Measurements from ENCODE around the gene NOL7. TPM values are rescaled to one million over a fixed set of nuclear protein-coding genes. Genes with fewer than 3 reads are reported as not detected.

The NOL7 gene
- 18.0 TPM for total RNA-seq

DNA sequence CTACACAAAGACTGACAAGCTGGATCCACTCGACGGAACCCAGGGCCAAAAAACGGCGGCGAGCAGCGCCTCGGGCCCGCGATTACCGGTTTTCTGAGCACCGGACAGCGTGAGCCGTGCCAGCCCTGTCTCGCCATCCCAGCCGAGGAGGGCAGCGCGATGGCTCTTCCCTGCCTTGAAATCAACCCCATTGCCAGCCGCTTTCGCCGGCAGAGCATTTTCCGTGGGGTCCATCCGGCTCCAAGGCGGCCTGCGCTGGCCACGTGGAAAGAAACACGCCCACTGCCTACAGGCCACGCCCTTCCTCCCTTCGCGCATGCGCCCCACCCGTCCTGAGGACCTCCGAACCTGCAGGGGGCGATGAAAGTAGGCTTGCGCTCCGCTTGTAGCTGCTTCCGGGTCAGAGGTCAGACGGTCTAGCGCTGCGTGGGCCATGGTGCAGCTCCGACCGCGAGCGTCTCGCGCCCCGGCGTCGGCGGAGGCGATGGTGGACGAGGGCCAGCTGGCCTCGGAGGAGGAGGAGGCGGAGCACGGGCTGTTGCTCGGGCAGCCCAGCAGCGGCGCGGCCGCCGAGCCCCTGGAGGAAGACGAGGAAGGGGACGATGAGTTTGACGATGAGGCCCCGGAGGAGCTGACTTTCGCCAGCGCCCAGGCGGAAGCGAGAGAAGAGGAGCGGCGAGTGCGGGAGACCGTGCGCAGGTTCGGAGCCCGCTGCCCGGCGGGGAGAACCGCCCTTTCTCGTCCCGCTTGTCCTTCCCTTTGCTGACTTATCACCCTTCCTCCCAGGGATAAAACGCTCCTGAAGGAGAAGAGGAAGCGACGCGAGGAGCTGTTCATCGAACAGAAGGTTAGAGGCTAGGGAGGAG is at the start of gene NOL7:
TSS of gene NOL7 (plus strand) at position 410 of the 866 bp plus-strand sequence. CDS start at position 434, 24 bp downstream.
- DNase-seq (ENCODE audit: low spot score) (peak; percentile 98), ATAC-seq (peak; percentile 94)

DNA sequence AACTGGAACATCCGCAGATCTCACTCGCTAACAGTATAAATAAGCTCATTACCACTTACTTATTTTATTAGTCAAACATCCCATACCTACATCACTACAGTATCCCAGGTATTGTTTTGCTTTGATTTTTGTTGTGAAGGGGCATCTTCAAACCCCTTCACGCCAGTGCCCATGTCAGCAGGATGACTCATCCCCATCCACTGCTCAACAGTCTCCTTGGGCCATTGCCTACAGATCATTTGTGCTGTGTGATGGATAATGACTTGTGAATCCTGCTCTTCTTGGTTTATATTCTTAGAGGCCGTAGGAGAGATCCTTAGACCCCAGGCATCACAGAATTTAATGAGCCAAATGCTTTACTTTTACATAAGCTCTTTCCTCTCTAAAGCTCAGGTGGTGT is 49.2 kb upstream of the NOL7 start:
- ATAC-seq, result no peak
- DNase-seq (ENCODE audit: low spot score), result no peak

DNA sequence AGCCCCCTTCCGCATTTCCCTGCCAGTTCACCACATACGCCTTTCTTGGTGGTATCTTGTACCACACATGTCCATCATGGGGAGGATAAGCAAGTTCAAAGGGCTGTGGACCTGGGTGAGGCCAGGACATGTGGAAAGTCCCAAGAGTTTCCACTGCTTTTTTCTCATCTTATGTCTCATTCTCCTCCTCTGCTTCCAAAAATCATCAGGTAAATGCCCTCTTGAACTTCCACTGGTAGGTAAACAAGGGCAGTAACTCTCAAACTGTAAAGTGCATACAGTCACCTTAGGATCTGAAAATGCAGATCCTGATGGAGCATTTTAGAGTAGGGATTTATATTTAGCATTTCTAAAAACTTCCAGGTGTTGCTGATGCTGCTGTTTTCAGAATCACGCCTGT is 48.6 kb upstream of the NOL7 start:
- ATAC-seq (peak; percentile 6), DNase-seq (ENCODE audit: low spot score) (no peak)

DNA sequence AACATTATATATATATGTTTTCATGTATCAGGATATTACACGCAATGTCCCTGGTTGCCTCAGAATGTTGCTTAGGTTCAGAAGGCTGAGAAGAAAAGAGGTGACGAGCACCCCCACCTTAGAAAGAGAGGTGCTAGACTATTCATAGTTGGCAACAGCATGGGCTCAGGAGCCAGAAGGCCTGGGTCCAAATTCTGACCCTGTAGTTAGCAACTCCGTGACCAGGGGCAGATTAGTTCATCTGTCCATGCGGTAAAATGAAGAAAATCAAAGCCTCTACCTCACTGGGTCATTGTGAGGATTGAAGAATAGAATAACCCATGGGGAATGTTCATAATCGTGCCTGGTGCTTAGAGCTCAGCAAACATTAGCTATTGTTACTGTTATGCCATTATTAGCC is 46.2 kb upstream of the NOL7 start:
- DNase-seq (ENCODE audit: low spot score) (no peak), ATAC-seq (peak; percentile 64)

DNA sequence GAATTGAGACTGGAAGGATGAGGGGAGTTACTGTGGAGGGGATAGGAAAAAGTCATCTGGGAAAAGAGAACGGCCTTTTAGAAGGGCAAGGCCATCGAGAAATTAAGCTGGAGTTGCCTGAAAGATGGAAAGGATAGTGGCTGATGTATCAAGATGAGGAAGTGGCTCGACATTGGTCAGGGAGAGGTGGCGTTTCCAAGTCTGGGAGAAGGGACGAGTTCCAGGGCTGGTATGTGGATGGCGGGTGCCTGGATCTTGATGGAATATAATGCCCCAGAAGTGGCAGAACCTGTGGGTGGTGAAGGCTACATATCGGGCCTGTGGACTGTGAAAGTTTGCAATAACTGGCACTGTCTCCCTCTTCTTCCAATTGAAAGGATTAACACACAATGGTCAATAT is 42.9 kb upstream of the NOL7 start:
- no peak for ATAC-seq
- no peak for DNase-seq (ENCODE audit: low spot score)

DNA sequence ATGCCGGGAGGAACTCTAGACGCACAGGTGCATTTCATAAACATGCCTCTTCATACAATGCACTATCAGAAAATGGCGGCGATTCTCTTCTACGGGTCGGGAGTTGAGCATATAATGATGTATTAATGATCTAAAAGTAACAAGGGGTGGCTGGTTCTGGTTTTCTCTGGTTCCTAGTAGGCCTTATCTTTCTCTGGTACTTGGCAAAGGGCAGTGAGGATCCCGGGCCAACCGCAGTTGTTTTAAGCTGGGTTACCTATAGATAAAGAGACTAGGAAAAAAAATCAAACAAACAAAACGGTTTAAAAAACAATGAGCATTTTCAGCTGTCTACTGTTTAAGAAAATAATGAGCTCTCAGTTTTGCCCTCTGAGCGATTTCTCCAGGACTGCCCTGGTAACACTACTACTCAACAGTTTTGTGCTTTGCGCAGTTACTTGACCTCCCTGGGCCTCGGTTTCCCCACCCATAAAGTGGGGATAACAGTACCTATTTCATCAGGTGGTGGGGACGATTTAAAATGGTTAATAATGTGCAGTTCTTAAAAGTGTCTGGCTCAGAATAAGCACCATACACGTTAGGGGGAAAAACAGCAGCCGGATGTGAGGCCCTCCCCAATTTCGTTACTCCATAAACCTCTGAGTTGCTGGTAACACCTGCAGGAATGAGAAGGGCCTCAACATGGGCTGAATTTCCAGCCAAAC is 42.0 kb upstream of the NOL7 start:
- DNase-seq (ENCODE audit: low spot score), result no peak

DNA sequence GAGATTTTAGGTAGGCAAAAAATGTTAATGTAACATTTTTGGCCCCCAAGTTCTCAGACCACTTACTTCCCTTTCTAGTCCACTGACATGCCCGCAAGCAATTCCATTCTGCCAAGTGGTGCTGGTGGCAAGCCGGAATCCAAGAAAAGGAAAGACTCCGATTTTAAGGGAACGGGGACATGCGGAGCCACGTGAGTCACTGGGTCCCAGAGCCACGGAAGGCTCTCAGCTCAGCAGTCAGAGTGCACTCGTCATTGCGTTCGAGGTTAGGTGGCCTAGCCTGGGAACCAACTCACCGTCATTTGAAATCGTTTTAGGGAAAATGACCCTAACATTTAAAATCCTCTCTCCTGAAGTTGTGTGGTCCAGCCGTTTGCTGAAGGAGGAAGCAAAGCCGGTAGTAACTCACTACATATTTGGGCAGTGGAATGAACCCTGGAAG is 41.4 kb upstream of the NOL7 start:
- ATAC-seq (no peak), DNase-seq (ENCODE audit: low spot score) (no peak)

More for the DNA sequence above, 42.0 kb upstream of the NOL7 start:
- ATAC-seq, result no peak

DNA sequence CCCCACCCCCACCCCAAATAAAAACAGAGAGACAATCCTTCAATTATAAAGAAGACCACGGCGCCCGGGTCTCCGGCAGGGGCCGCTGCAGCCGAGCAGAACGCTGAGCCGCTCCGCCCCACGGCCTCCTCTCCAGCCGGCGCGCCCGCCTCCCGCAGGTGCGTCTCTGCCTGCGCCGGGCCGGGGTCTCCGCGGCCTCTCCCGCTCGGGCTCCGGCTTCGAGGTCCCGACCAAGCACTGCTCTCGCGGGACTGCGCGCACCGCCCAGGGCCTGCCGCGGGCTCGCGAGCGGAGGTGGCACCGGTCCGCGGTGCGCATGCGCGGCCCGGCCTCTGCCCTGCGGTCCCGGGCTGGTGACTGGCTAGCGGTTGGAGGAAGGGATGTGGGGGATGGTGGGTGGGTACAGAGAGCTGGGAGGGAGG is 41.0 kb upstream of the NOL7 start:
- DNase-seq (ENCODE audit: low spot score) (peak; percentile 95), ATAC-seq (peak; percentile 90)

DNA sequence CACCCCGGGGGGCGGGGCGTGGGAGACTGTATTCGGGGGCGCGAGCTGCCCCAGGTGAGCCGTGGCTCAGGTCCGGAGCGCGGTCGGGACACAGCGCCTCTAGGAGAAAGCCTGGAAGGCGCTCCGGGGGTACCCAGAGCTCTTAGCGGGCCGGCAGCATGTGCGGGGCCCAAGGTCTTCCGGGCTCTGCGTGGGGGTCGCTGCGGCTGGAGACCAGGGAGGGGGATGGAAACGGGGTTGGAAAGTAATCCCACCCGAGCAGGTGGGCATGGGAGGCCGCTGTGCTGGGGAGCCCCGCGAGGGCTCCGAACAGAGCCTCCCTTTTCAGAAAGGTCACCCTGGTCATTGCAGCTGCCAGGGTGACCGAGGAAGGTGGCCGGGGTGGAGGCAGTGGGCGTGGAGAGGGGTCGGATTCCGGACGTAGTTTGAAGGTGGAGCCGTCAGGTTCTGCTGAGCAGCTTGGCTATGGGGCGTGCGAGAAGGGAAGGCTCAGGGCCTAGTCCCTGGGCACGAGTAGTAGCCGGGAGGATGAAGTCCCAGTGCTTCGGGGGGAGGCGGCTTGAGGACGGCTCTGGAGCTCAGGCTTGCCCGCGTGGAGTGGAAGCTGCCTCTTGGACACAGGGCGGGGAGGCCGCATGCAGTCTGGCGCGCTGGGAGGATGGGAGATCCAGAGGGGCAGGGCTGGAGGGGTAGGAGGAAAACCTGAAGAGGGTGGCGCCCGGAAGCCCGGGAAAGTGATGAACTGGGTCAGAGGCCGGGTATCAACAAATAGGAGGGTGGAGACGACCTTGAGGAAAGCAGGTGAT is 40.4 kb upstream of the NOL7 start, which contains the start of gene SIRT5:
TSS of gene SIRT5 (plus strand) at position 31 of the 806 bp plus-strand sequence. CDS start 9,510 bp downstream, outside the sequence.
- peak; percentile 94 for DNase-seq (ENCODE audit: low spot score)
- peak; percentile 80 for ATAC-seq

DNA sequence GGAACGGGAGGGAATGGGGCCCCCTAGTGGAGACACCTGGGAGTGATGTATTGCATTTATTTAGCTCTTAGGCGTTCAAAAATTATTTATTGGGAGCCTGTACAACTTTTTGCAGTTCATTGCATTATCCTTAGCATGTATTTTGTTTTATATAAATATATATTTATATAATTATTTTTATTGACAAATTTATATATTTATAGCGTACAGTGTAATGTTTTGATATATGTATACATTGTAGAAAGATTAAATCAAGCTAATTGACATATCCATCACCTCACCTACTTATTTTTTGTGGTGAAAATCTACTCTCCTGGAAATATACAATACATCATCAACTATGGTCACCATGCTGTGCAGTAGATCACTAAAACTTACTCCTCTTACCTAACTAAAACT is 39.8 kb upstream of the NOL7 start:
- DNase-seq (ENCODE audit: low spot score), result no peak

DNA sequence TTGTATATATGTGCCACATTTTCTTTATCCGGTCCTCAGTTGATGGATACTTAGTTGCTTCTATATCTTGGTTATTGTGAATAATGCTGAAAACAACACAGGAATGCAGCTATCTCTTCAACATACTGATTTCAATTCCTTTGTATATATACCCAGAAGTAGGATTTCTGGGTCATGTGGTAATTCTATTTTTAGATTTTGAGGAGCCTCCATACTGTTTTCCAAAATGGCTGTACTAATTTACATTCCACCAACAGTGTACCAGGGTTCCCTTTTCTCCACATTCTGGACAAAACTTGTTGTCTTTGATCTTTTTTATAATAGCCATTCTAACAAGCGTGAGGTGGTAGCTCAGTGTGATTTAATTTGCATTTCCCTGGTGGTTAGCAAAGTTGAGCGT is 39.1 kb upstream of the NOL7 start:
- ATAC-seq (no peak), DNase-seq (ENCODE audit: low spot score) (no peak)

More for the DNA sequence above, 39.8 kb upstream of the NOL7 start:
- ATAC-seq, result no peak

DNA sequence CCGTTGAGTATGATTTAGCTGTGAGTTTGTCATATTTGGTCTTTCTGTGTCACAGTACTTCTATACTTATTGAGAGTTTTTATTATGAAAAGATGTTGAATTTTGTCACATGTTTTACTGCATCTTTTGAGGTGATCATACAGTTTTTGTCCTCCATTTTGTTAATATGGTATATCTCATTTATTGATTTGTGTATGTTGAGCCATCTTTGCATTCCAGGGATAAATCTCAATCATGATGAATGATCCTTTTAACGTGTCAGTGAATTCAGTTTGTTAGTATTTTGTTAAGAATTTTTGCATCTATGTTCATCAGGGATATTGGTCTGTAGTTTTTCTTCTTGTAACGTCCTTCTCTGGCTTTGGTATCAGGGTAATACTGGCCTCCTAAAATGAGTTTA is 37.2 kb upstream of the NOL7 start:
- no peak for ATAC-seq
- no peak for DNase-seq (ENCODE audit: low spot score)

DNA sequence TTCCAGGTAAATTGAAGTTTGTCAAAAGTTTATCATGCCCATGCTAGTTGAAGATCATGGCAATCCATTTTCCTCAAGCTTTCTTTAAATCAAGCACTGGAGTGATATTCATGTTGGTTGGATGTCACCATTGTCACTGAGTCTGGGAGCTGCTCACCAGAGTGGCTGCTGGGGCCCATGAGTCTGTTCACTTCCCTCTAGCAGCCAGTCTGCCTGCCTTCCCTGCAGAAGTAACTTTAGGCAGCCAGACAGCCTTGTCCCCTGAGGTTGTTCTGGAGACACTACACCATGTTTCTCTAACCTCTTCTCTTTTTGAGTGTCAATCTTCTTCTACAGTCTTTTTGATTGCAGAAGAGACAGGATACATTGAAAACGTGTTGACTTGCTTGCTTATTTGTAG is 35.2 kb upstream of the NOL7 start:
- DNase-seq (ENCODE audit: low spot score), result no peak
- no peak for ATAC-seq

DNA sequence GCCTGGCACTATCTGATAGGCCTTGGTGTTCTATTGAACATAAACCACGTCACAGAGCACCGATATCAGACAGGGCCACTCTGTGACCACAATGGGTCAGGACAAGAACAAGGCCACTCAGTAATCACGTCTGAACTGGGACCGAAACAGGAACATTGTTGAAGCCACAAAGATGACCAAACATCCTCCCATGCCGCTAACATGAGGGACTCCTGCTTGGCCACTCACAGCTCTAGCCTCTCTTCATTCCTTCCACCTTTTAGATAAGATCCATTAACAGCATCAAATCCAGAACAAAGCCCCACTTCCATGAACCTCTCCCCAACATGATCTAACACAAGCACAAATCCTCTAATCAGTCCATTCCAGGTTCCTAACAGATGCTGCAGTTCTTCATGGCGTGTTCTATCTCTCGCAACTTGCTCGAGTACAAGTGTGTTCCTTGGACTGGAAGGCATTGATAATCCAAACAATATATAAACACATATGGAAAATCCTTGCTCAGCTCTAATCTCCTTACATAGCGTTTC is 33.4 kb upstream of the NOL7 start:
- DNase-seq (ENCODE audit: low spot score) (no peak), ATAC-seq (no peak)

DNA sequence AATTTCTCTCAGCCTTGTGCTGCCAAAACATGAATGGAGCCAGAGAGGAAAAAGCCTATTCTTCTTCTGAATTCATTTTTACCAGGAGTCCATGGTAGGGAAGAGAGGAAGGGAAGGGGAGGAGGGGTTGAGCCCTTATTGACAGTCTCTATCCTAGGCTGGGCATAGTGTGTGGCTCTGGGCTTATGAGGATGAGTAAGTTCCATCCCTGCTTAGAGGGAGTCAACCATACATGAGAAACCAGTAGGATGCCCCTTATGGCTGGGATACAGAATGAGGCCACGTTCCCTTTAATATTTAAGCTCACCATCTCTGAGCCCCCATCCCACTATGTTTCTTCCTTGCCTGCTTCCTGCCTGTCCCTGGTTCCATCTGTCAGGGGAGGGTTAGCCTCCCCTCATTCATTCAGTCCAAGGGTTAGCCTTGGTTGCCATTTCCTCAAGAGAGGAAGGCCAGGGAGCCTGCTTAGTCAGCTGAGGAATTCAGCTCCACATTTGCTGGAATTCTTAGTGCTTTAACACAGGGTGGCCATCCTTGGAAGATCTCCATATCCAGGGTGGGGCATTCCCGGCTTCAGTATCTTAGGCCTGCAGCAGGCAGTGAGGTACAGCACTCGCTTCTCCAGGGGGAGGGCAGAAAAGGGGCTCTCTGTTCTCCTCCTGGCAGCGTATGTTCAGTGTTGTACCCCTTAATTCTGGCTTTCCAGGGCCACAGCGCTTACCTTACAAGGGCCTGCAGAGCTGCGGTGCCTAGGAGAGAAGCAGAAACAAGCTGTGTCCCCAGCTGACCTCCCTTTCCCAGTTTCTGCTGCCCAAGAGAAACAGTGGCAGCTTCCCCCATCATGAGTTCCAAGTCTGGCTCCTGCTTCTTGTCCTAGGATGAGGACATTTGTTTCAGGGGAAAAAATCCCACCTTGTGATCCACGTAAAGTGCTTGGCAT is 28.3 kb upstream of the NOL7 start:
- no peak for ATAC-seq

DNA sequence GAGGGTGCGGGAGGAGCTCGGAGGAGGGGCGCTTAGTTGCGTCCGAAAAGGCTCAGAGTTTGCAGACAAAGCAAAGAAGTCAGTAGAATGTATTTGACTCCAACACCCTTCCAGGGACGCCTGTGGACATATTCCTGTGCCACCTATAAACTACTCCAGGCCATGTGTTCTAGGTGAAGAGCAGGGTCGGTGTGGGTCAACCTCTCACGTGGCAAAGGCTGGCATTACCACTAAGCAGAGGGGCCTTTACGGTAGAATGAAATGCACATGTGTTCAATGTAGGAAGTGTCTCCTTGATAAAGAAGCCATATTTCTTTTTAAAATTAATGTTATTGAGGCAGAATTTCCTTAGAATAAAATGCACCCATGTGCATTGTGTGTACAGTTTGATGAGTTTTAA is 25.3 kb upstream of the NOL7 start:
- DNase-seq (ENCODE audit: low spot score) (no peak), ATAC-seq (no peak)

More for the DNA sequence above, 28.3 kb upstream of the NOL7 start:
- no peak for DNase-seq (ENCODE audit: low spot score)

DNA sequence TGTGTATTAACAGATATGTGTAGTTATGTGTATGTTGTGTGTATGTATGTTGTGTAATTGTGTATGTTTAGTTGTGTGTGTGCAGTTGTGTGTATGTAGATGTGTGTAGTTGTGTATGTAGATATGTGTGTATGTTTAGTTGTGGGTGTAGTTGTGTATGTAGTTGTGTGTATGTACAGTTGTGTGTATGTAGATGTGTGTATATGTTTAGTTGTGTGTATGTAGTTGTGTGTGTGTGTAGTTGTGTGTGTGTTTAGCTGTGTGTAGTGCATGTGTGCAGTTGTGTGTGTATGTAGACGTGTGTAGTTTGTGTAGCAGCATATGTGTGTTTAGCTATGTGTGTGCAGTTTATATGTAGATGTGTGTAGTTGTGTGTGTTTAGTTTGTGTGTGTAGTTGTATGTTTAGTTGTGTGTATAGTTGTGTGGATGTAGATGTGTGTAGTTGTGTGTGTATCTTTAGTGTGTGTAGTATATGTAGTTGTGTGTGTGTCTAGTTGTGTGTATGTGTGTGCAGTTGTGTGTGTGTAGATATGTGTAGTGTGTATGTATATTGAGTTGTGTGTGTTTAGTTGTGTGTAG is 24.5 kb upstream of the NOL7 start:
- no peak for DNase-seq (ENCODE audit: low spot score)

DNA sequence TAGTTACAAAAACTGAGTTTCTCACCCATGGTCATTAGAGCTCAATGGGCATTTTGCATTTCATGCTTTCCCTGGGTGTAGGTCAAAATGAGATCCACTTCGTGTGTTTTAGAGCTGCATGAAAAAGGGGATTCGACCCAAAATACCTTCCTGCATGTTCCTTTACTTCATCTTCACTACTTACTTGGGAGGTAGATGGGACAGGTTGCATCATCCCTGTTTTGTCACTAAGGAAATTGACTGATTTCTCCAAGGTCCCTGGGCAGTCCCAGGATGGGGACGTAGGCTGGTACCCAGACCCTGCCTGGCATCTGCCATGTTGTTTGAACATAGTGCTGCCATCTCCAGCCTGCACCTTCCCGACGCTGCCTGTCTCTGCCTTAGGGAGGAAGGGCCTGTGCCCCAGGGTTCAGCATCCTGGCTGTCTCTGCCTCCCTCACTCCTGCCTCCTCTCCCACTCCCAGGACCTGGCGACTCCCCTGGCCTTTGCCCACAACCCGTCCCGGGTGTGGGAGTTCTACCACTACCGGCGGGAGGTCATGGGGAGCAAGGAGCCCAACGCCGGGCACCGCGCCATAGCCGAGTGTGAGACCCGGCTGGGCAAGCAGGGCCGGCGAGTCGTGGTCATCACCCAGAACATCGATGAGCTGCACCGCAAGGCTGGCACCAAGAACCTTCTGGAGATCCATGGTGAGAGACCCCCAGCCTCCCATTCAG is 23.8 kb upstream of the NOL7 start:
- ATAC-seq, result no peak
- no peak for DNase-seq (ENCODE audit: low spot score)

More for the DNA sequence above, 24.5 kb upstream of the NOL7 start:
- ATAC-seq, result no peak

DNA sequence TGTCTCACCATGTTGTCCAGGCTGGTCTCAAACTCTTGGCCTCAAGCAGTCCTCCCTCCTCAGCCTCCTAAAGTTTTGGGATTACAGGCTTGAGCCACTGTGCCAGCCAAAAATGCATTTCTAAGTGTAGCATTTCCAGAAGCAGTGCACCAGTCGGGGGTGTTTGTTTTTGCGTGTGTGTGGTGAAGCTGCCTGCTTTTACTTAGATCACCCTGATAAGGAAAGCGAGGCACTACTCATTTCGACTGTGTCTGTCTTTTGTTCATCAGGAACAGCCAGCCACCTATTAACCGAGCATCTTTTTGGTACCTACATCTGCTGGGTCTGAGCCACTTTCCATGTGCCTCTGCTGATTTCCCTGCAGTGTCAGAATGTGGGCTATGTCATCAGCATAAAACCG is 22.0 kb upstream of the NOL7 start:
- no peak for DNase-seq (ENCODE audit: low spot score)
- ATAC-seq, result no peak
